ENCODE measurements around the gene ARPC3.
"Not testable (repeated sequence)": the region's sequence is repeated elsewhere in the genome, so short reads cannot be mapped to it uniquely, and the experiment has no call there.

ARPC3 gene

GRCh38 chr12:110421159-110421661, 28.9 kb downstream of the ARPC3 start:
- in situ Hi-C loops (cut with MboI; ENCODE audit: low sequenced_read_pairs): loop anchor here (10.0 kb wide), 1 partner anchor 316 kb away; no protein-coding TSS in a partner anchor

GRCh38 chr12:110420644-110421043, 29.5 kb downstream of the ARPC3 start:
- in situ Hi-C loops (cut with MboI; ENCODE audit: low sequenced_read_pairs): loop anchor here (10.0 kb wide), 1 partner anchor 316 kb away; no protein-coding TSS in a partner anchor

- in situ Hi-C loops (cut with MboI; ENCODE audit: low sequenced_read_pairs): not testable (repeated sequence)
Measured at GRCh38 chr12:110417113-110417512, 33.0 kb downstream of the ARPC3 start.

GRCh38 chr12:110410086-110410485, 40.1 kb downstream of the ARPC3 start:
- in situ Hi-C loops (cut with MboI; ENCODE audit: low sequenced_read_pairs): not testable (repeated sequence)

- in situ Hi-C loops (cut with MboI; ENCODE audit: low sequenced_read_pairs): not testable (repeated sequence)
Measured at GRCh38 chr12:110405126-110405662, 44.9 kb downstream of the ARPC3 start.

- in situ Hi-C loops (cut with MboI; ENCODE audit: low sequenced_read_pairs): no loop called here
Measured at GRCh38 chr12:110403976-110404682, 46.0 kb downstream of the ARPC3 start.

DNA sequence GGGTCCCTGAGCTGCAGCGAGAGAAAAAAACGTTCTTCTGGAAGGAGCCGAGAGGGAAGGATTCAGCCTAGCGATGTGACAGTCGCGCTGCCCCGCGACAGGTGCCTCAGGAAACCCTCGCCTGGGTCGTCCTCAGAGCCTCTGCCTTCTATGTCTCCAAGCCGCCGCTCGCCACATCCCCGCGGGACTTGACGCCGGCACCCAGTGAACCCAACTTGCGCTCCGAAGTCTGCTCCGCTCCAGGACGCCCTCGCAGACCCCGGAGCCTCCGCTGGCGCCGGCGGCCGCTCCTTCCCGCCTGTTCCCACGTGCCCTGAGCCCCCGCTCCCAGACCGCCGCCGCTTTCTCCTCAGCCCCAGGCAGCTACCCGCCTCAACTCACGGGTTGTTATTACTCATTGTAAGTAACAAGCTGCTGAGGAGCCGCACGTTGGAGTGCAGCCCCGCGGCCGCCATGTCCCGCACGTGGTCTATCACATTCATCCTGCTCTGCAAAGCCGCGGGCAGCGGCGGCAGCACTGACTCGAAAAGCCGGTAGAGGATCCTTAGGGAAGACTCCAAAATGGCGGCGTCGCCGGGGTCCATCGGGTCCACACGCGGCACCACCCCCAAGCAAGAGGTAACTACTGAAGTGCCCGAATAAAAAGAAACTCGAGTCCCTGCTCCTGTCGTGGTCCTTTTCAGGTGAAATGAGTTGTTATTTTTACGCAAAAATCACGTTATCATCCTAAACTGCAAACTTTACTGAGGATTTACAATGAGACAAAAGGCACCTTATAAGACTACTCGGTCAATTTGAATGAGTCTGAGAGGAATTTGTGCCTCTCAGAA, 46.8 kb downstream of the ARPC3 start, which contains the start of gene ANAPC7:
Gene ANAPC7 (minus strand): TSS at position 563 of the 830 bp plus-strand sequence. CDS start 81 bp downstream, at position 482.
- in situ Hi-C loops (cut with MboI; ENCODE audit: low sequenced_read_pairs): no loop called here

Measured in HL-60/S4 (cell line).